GM18873 (cell line): ENCODE data around the gene TRIM16.
"Not testable (repeated sequence)": the region's sequence is repeated elsewhere in the genome, so short reads cannot be mapped to it uniquely, and the experiment has no call there.

Experiments
- ATAC-seq: cut with Tn5 transposase; IDR thresholded peaks from one replicate; pipeline ENCODE4 v1.9.1; 2021; ENCODE audit warnings: mild to moderate bottlenecking, moderate library complexity, moderate number of reproducible peaks; ENCODE audit not compliant: unreplicated experiment, low FRiP score

The TRIM16 gene

GRCh38 chr17:15622124-15622523, 62.0 kb downstream of the TRIM16 start:
- not testable (repeated sequence) for ATAC-seq

- ATAC-seq = not testable (repeated sequence)
These were observed 64.6 kb downstream of the TRIM16 start, which contains the start of gene FBXW10B for GRCh38 chr17:15619331-15620058. TSS of gene FBXW10B (minus strand) at chr17:15619704. CDS start at chr17:15619512, 192 bp downstream.

GRCh38 chr17:15616828-15617227, 67.3 kb downstream of the TRIM16 start:
- not testable (repeated sequence) for ATAC-seq

- not testable (repeated sequence) for ATAC-seq
These were observed 68.3 kb downstream of the TRIM16 start for GRCh38 chr17:15615850-15616249.

GRCh38 chr17:15613111-15613510, 71.0 kb downstream of the TRIM16 start:
- not testable (repeated sequence) for ATAC-seq

DNA sequence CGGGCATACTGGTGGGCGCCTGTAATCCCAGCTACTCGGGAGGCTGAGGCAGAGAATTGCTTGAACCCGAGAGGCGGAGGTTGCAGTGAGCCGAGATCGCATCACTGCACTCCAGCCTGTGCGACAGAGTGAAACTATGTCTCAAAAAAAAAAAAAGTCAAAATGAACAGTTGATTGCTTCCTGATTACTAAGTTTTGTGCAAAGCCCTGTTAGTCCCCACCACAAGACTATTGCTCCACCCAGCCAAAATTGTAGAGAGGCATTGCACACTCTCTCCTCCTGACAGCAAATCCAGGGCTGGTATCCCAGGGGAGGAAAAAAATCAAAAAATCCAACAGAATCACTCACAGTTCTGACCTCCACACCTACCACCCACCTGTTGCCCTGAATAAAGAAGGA, 91.2 kb downstream of the TRIM16 start:
- ATAC-seq = not testable (repeated sequence)

DNA sequence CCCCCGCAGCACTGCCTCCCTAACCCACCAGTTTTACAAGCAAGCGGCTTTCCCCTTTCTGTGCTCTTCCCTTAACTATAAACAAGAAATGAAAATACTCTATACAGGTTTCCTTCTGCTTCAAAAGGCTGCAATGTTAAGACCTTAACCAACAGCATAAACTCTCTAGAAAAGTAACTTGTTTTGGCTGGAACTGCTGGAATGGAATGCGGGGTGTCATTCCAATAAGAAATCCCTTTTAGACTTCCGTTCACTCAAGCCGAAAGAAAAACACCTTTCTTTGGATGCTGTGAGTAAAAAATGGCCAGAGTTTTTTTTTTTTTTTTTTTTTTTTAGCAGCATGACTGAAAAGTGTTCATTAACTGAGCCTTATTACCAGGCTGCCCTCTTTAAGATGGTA, 92.1 kb downstream of the TRIM16 start:
- ATAC-seq = not testable (repeated sequence)

DNA sequence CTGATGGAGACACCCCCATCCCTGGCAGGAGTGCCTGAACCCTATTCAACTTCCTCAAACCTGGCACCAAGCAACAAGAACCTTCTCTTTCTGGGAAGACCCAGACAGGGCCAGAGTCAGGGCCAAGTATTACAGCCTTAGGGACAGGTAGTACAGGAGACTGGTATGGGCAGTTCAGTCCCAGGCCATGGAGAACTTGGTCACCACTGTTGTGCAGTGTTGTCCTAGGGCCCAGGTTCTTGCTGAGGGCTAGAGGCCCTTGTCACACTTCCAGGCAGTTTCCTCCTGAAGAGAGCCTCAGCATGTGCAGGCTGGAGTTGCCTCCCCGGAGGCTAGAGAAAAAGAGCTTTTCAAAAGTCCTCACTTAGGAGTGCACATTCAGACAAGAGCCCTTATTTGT, 93.3 kb downstream of the TRIM16 start:
- ATAC-seq = not testable (repeated sequence)

- ATAC-seq = not testable (repeated sequence)
These were observed 94.3 kb downstream of the TRIM16 start for GRCh38 chr17:15589544-15590536.

DNA sequence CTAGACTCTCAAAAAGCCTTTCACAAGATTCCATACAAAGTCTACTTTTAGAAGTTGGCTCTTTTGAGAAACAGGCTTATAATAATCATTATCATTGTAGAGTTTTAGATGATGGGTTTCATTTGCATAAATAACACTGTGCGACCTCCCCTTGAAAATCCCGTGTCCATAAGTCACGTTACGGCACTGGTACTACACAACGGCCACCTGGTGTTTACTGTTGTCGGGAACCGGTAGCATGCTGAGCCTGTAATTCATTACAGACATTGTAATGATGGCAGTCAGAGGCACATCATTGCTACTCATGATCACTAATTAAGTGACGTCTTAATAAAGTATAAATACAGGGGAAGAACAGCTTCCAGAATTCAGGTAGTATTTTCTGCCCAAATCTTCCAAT, 96.1 kb downstream of the TRIM16 start:
- not testable (repeated sequence) for ATAC-seq

- not testable (repeated sequence) for ATAC-seq
These were observed 100.8 kb downstream of the TRIM16 start for GRCh38 chr17:15583313-15583712.

DNA sequence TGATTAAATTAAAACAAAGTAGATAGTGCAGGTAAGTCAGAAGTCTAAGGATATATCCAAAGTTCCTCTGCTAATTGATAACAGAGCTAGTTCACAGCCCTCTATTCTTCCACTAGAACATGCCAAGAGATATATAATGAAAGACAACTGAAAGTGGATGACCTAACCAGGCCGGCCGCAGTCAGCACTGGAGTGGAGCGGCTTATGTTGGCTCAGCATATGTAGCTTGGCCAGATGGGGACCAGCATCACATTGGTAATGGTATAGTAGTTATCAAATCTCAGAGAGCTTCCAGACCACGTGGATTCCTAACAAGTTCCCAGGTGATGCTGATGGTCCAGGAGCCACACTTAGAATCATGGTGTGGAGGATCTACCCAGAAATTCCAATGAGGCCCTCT, 102.6 kb downstream of the TRIM16 start:
- ATAC-seq = not testable (repeated sequence)
